Endothelial cell of umbilical vein (primary cell): ENCODE data around the gene DIABLO. TPM values are rescaled to one million over a fixed set of nuclear protein-coding genes. Genes with fewer than 3 reads are reported as not detected.

ENCODE experiments used
- BruUV-seq: library from RNA; stranded (reverse); fragments of 400-500 nt; replicated peaks from 2 replicates; lab custom pipeline; 2021; lab: Mats Ljungman, UMichigan
- CTCF ChIA-PET: fragments of 300-600, 350-600 bp; sonication (Branson Sonifier 250); formaldehyde crosslinking; loops from one replicate; lab custom pipeline; 2021; ENCODE audit warnings: antibody characterized with exemption, inconsistent platforms; lab: Charles Lee
- POLR2A ChIA-PET: fragments of 300-600, 350-600 bp; sonication (Branson Sonifier 250); formaldehyde crosslinking; loops from one replicate; lab custom pipeline; 2021; ENCODE audit warnings: antibody characterized with exemption, inconsistent platforms; lab: Charles Lee
- DNase-seq: peaks from one replicate; pipeline ENCODE4 v3.0.0-alpha.2; 2011; ENCODE audit warnings: low read depth, low spot score
- FAIRE-seq: peaks from 2 replicates; lab custom pipeline; 2011; peaks lifted over from hg19 to GRCh38; lab: Jason Lieb, UNC
- H2AFZ ChIP-seq: 2 replicates; pipeline ENCODE4 v1.6.0; 2012; ENCODE audit warnings: low read depth, low read length, control low read depth, inconsistent platforms
- H3K27ac ChIP-seq: 2 replicates; pipeline ENCODE4 v1.5.1; 2011; ENCODE audit warnings: low read depth, mild to moderate bottlenecking, control low read depth, low read length, moderate library complexity; ENCODE audit not compliant: insufficient read depth
- H3K27me3 ChIP-seq, 2 experiments: 2 replicates each; pipeline versions ENCODE4 v1.6.0 to v1.6.1; 2011; ENCODE audit warnings: low read length in 2 of 2, mixed read lengths in 1 of 2; ENCODE audit not compliant: control insufficient read depth in 2 of 2, insufficient read depth in 2 of 2
- H3K36me3 ChIP-seq, 2 experiments: 2 replicates in 1 of 2; 3 replicates in 1 of 2; pipeline ENCODE4 v1.5.1; 2011; ENCODE audit warnings: low read length in 2 of 2, mild to moderate bottlenecking in 1 of 2, moderate library complexity in 1 of 2; ENCODE audit not compliant: control insufficient read depth in 2 of 2, insufficient read depth in 2 of 2; ENCODE audit errors: extremely low read depth in 1 of 2
- H3K4me1 ChIP-seq: 3 replicates; pipeline ENCODE4 v1.5.1; 2011; ENCODE audit warnings: mild to moderate bottlenecking, low read length; ENCODE audit not compliant: control insufficient read depth, insufficient read depth; ENCODE audit errors: extremely low read depth
- H3K4me2 ChIP-seq: 2 replicates; pipeline ENCODE4 v1.6.1; 2011; ENCODE audit warnings: low read length, control low read depth, mixed read lengths; ENCODE audit not compliant: insufficient read depth
- H3K4me3 ChIP-seq, 3 experiments: fragments of 200-600 bp in 1 of 3; sonication (generic), shearing (Covaris generic) in 1 of 3; replicated peaks in 1 of 3; 2 replicates each; pipeline ENCODE4 v1.5.1; 2011 to 2016; ENCODE audit warnings: control low read depth in 3 of 3, low read length in 3 of 3, mild to moderate bottlenecking in 2 of 3, inconsistent platforms in 1 of 3, low read depth in 1 of 3, moderate library complexity in 1 of 3; ENCODE audit not compliant: insufficient read depth in 1 of 3
- H3K79me2 ChIP-seq: 2 replicates; pipeline ENCODE4 v1.6.0; 2012; ENCODE audit warnings: low read length, inconsistent platforms; ENCODE audit not compliant: control insufficient read depth, insufficient read depth
- H3K9ac ChIP-seq: replicated peaks from 2 replicates; pipeline ENCODE3; 2011; ENCODE audit warnings: low read length, control low read depth; ENCODE audit not compliant: insufficient read depth; ENCODE audit errors: extremely low read depth
- H3K9me1 ChIP-seq: replicated peaks from 3 replicates; pipeline ENCODE4 v1.6.0; 2011; ENCODE audit warnings: mild to moderate bottlenecking, low read length; ENCODE audit not compliant: control insufficient read depth, insufficient read depth; ENCODE audit errors: extremely low read depth
- H3K9me3 ChIP-seq: replicated peaks from 2 replicates; pipeline ENCODE4 v1.5.1; 2012; ENCODE audit warnings: low read length, inconsistent platforms; ENCODE audit not compliant: control insufficient read depth, insufficient read depth
- H4K20me1 ChIP-seq: replicated peaks from 2 replicates; pipeline ENCODE3; 2011; ENCODE audit warnings: mild to moderate bottlenecking, low read length; ENCODE audit not compliant: control insufficient read depth, insufficient read depth; ENCODE audit errors: extremely low read depth
- EZH2 ChIP-seq: IDR thresholded peaks from 2 replicates; pipeline ENCODE4 v1.6.1; 2012; ENCODE audit warnings: borderline replicate concordance, low read depth, mild to moderate bottlenecking, moderate library complexity, low read length, inconsistent platforms; ENCODE audit not compliant: severe bottlenecking
- FOS ChIP-seq: IDR thresholded peaks from 2 replicates; pipeline ENCODE4 v1.6.1; 2011; ENCODE audit warnings: mild to moderate bottlenecking, low read length, moderate library complexity, borderline replicate concordance; ENCODE audit not compliant: insufficient read depth
- GATA2 ChIP-seq: IDR thresholded peaks from 2 replicates; pipeline ENCODE4 v1.7.0; 2011; ENCODE audit warnings: low read depth, mild to moderate bottlenecking, moderate library complexity, mixed read lengths, low read length; ENCODE audit not compliant: insufficient read length, insufficient read depth
- MYC ChIP-seq: IDR thresholded peaks from one replicate; pipeline ENCODE4 v1.6.1; 2011; ENCODE audit warnings: mild to moderate bottlenecking, low read depth, low read length
- POLR2A ChIP-seq: IDR thresholded peaks from 2 replicates; pipeline ENCODE4 v1.6.1; 2012; ENCODE audit warnings: low read depth, mild to moderate bottlenecking, control low read depth, low read length
- POLR2AphosphoS5 ChIP-seq: IDR thresholded peaks from 2 replicates; pipeline ENCODE4 v1.6.1; 2012; ENCODE audit warnings: low read depth, mild to moderate bottlenecking, control low read depth, low read length, moderate library complexity; ENCODE audit not compliant: insufficient read depth
- dilution Hi-C: fragments of 300-500 bp; cut with MboI; formaldehyde crosslinking; loops from one replicate; pipeline ENCODE4 v1.15.0; 2019; ENCODE audit warnings: low sequenced_read_pairs; ENCODE audit not compliant: extremely low pct_ligation_motif_present
- intact Hi-C: fragments of 100-400 bp; cut with micrococcal nuclease; formaldehyde crosslinking; loops from one replicate; pipeline ENCODE4 v1.10.0; 2022
- polyA plus RNA-seq, 4 experiments: library from polyadenylated mRNA; depleted of rRNA in 3 of 4; stranded (reverse) in 3 of 4; unstranded in 1 of 4; fragments of >200 nt; gene quantifications; 2 replicates each; pipeline versions ENCODE4 v1.2.1 to v1.2.3, GENCODE V29; 2011 to 2012; ENCODE audit warnings: missing spikeins in 1 of 4
- total RNA-seq: library from RNA; stranded (reverse); gene quantifications from 2 replicates; pipeline ENCODE4 v1.2.3, GENCODE V29; 2021
- TF ChIP-seq, protein P1 (sequence below): IDR thresholded peaks from 2 replicates; pipeline ENCODE4 v1.6.1; 2011; ENCODE audit not compliant: insufficient read depth, insufficient read length

The DIABLO gene
- total and polyA plus RNA-seq, 2 donors (not counting 3 experiments of a cell fraction or from before 2014, with no cell fraction given) = 49.9 to 55.4 TPM

DNA sequence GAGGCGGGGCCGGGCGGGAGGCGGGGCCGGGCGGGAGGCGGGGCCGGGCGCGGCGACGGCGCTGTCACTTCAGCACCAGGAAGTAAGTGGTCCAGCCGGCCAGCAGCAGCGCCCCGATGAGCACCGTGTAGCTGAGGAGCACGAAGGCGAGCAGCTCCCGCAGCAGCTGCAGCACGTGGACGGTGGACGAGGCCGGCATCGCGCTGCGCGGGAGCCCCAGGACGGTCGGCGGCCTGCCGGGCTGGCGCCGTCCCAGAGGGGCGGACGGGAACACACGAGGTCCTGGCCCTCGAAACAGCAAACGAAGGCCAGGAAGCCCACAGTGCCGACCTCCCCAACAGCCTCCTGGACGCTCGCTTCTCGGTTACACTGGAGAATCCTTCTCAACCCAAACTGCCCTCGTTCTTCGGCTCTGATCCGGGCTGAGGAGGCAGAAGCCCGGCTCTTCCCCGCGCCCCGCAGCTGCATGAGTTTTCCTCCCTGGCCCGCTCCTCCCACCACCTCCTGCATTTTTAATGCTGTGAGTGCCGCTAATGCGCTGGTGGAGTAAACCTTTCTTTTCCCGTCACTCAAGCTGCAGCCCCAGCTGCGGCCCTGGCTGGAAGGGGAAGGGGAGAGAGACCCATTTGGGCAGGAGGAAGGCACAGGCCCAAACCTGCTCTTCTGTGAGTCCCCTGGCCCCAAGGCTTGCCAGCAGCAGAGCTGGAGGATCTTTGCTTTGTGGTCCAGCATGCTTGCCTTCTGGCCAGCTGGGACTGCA, 694 bp upstream of the DIABLO start:
- FAIRE-seq (no peak), DNase-seq (no peak)
- Histone ChIP-seq H3K27me3 (no peaks in the 10 kb centered on the region), H2AFZ (peak overlapping the region; percentile 42), H3K4me1 (peaks cover 10% of the 10 kb centered on the region), H4K20me1 (no peaks in the 10 kb centered on the region), H3K79me2 (peaks cover 27% of the 10 kb centered on the region), H3K9ac (no peak overlapping the region), H3K4me2 (peak overlapping the region; percentile 0), H3K9me3 (no peaks in the 10 kb centered on the region), H3K36me3 (peaks cover 4 to 10% of the 10 kb centered on the region in 2 experiments), H3K27ac (no peak overlapping the region), H3K4me3 (peak overlapping the region in 1 of 3 experiments; percentile 29), H3K9me1 (no peaks in the 10 kb centered on the region)
- POLR2A ChIA-PET = interaction anchor here (0.6 kb wide), 1 partner anchor 425 kb away, joined by 4 read pairs; no protein-coding TSS in a partner anchor
- dilution Hi-C loops (no loop called here), intact Hi-C loops (loop anchor here (1.0 to 5.0 kb wide), 2 partner anchors 40 to 526 kb away; partner anchors contain the start of genes DENR and VPS33A)
- CTCF ChIA-PET = interaction anchor here (0.7 to 1.7 kb wide), 4 partner anchors 14 to 137 kb away, joined by 3 to 5 read pairs (median 3); no protein-coding TSS in a partner anchor
- no peak for TF ChIP-seq MYC
- TF ChIP-seq, protein P1, sequence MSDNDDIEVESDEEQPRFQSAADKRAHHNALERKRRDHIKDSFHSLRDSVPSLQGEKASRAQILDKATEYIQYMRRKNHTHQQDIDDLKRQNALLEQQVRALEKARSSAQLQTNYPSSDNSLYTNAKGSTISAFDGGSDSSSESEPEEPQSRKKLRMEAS = peak; percentile 99
- peak; percentile 41 for TF ChIP-seq POLR2AphosphoS5
- no TSS peak for BruUV-seq

DNA sequence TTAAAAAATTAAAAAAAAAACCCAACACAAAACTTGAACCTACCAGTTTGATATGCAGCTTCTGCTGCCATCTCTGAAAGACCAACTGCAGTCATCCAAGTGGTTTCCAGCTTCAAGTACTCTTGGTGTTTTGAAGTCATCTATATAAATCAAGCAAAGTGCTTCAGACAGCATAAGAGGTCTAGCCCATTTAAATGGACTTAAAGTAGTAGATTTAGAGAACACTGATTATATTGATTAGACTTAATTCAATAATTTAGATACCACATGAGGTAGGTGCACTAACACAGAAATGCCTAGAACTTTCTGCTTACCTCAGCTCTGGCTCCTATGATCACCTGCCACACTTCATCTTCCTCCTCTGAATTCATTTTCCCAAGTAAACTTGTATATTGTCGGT, 9.4 kb downstream of the DIABLO start:
- Histone ChIP-seq H3K4me3 (no peak overlapping the region), H3K9ac (no peak overlapping the region), H4K20me1 (no peaks in the 10 kb centered on the region), H3K4me1 (no peaks in the 10 kb centered on the region), H3K4me2 (no peak overlapping the region), H3K9me1 (no peaks in the 10 kb centered on the region), H3K27ac (no peak overlapping the region), H3K36me3 (peaks cover 18 to 26% of the 10 kb centered on the region in 2 experiments), H3K9me3 (no peaks in the 10 kb centered on the region), H3K79me2 (peaks cover 11% of the 10 kb centered on the region), H3K27me3 (no peaks in the 10 kb centered on the region), H2AFZ (no peak overlapping the region)
- intact Hi-C loops (no loop called here), dilution Hi-C loops (no loop called here)
- FAIRE-seq = no peak
- ChIA-PET POLR2A (no interaction called here), CTCF (no interaction called here)
- no TSS peak for BruUV-seq
- DNase-seq = no peak
- no peak for TF ChIP-seq EZH2
- no peak for TF ChIP-seq GATA2
- TF ChIP-seq POLR2AphosphoS5 = no peak
- no peak for TF ChIP-seq POLR2A
- TF ChIP-seq FOS = no peak
